ENCODE results near the gene KLRG1.

DNA sequence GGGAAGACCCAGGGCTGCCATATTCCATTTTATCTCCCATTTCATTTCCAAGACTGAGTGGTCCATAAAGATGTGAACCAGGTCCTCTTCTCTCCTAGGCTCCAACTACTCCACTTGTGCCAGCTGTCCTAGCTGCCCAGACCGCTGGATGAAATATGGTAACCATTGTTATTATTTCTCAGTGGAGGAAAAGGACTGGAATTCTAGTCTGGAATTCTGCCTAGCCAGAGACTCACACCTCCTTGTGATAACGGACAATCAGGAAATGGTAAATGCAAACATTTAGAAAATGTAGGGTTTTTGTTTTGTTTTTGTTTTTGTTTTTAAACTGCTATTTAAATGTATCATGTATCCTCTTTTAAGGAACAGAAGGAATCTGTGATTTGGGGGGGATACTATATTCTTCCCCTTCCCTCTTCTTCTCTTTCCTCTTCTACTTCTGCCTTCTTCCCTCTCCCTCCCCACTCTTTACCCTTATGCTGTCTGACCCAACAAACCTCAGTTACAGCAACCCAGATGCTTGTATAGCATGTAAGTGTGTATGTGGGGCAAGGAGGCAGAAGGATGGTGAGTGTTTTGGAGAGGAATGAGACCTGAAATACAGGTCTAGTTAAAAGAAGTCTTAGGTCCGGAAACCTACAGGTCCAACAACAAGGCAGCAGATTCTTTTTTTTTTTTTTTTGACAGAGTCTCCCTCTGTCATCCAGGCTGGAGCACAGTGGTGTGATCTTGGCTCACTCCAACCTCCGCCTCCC, 5.9 kb downstream of the KLRG1 start:
- TF ChIP-seq, protein P1, sequence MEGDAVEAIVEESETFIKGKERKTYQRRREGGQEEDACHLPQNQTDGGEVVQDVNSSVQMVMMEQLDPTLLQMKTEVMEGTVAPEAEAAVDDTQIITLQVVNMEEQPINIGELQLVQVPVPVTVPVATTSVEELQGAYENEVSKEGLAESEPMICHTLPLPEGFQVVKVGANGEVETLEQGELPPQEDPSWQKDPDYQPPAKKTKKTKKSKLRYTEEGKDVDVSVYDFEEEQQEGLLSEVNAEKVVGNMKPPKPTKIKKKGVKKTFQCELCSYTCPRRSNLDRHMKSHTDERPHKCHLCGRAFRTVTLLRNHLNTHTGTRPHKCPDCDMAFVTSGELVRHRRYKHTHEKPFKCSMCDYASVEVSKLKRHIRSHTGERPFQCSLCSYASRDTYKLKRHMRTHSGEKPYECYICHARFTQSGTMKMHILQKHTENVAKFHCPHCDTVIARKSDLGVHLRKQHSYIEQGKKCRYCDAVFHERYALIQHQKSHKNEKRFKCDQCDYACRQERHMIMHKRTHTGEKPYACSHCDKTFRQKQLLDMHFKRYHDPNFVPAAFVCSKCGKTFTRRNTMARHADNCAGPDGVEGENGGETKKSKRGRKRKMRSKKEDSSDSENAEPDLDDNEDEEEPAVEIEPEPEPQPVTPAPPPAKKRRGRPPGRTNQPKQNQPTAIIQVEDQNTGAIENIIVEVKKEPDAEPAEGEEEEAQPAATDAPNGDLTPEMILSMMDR (IDR thresholded peaks at IDR 0.05; ENCODE audit: control extremely low read depth in 1 of 3, insufficient read depth in 1 of 3, low read depth in 1 of 3, low read length in 3 of 3), result no peak
- TF ChIP-seq CBX5 (IDR thresholded peaks at IDR 0.05; ENCODE audit: low read depth, low read length) (no peak), CTBP2 (IDR thresholded peaks at IDR 0.05; ENCODE audit: borderline replicate concordance, insufficient read depth, insufficient read length, low read length) (no peak), GTF2F1 (IDR thresholded peaks at IDR 0.05; ENCODE audit: borderline replicate concordance, low read depth, low read length) (no peak), BRCA1 (IDR thresholded peaks at IDR 0.05; ENCODE audit: low read depth, low read length) (no peak), EP300 (IDR thresholded peaks at IDR 0.05; ENCODE audit: borderline replicate concordance in 1 of 2, low read depth in 2 of 2, low read length in 2 of 2) (no peak), TBP (IDR thresholded peaks at IDR 0.05; ENCODE audit: low read depth, low read length) (no peak), POLR2A (IDR thresholded peaks at IDR 0.05; ENCODE audit: control extremely low read depth in 1 of 2, low read depth in 2 of 2, low read length in 2 of 2) (no peak), HDAC6 (IDR thresholded peaks at IDR 0.05; ENCODE audit: low read depth, low read length) (no peak)
- TF ChIP-seq, protein P2, sequence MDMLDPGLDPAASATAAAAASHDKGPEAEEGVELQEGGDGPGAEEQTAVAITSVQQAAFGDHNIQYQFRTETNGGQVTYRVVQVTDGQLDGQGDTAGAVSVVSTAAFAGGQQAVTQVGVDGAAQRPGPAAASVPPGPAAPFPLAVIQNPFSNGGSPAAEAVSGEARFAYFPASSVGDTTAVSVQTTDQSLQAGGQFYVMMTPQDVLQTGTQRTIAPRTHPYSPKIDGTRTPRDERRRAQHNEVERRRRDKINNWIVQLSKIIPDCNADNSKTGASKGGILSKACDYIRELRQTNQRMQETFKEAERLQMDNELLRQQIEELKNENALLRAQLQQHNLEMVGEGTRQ (IDR thresholded peaks at IDR 0.05; ENCODE audit: low read length), result no peak

All from H1 (cell line).